GM12878 (cell line): ENCODE results near the gene SLC19A1. TPM values are rescaled to one million over a fixed set of nuclear protein-coding genes. Genes with fewer than 3 reads are reported as not detected.
"Not testable (repeated sequence)": the region's sequence is repeated elsewhere in the genome, so short reads cannot be mapped to it uniquely, and the experiment has no call there.

ENCODE experiments used
- ATAC-seq: fragments of 200-7000 bp; cut with Tn5 transposase; 3 replicates; pipeline ENCODE4 v1.9.1; 2020; ENCODE audit warnings: mild to moderate bottlenecking, moderate library complexity
- BruUV-seq: library from RNA; stranded (reverse); fragments of 400-500 nt; replicated peaks from 2 replicates; lab custom pipeline; 2021; lab: Mats Ljungman, UMichigan
- CTCF ChIA-PET: fragments of 300-600 bp; sonication (Branson Sonifier 250); formaldehyde crosslinking; extraction: SDS; loops from one replicate; lab custom pipeline; 2021; ENCODE audit warnings: inconsistent platforms; lab: Yijun Ruan, JAX
- POLR2A ChIA-PET: fragments of 350-600 bp; formaldehyde crosslinking; extraction: SDS; loops from one replicate; lab custom pipeline; 2021; ENCODE audit warnings: inconsistent platforms; lab: Charles Lee
- RAD21 ChIA-PET: fragments of 300-600 bp; sonication (Branson Sonifier 250); formaldehyde crosslinking; loops from one replicate; lab custom pipeline; 2023; ENCODE audit warnings: antibody characterized with exemption; ENCODE audit not compliant: unreplicated experiment; lab: Charles Lee
- SMC1A ChIA-PET: fragments of 300-600 bp; sonication (Branson Sonifier 250); formaldehyde crosslinking; loops from one replicate; lab custom pipeline; 2023; ENCODE audit not compliant: unreplicated experiment, uncharacterized antibody; lab: Charles Lee
- DNase-seq: peaks from one replicate; pipeline ENCODE4 v3.0.0-alpha.2; 2011; ENCODE audit warnings: low read depth, low spot score
- FAIRE-seq: peaks from 3 replicates; lab custom pipeline; 2011; peaks lifted over from hg19 to GRCh38; lab: Jason Lieb, UNC
- H2AFZ ChIP-seq: 2 replicates; pipeline ENCODE4 v1.6.0; 2011; ENCODE audit warnings: low read depth, low read length, control low read depth; ENCODE audit not compliant: control insufficient read depth
- H3K27ac ChIP-seq: 2 replicates; pipeline ENCODE4 v1.5.1; 2011; ENCODE audit warnings: control low read depth; ENCODE audit not compliant: control insufficient read depth, insufficient read depth
- H3K27me3 ChIP-seq, 2 experiments: replicated peaks in 1 of 2; 2 replicates each; pipeline versions ENCODE4 v1.6.0 to v1.6.1; 2011; ENCODE audit warnings: low read length in 1 of 2; ENCODE audit not compliant: control insufficient read depth in 2 of 2, insufficient read depth in 2 of 2
- H3K36me3 ChIP-seq, 2 experiments: 2 replicates each; pipeline ENCODE4 v1.5.1; 2011; ENCODE audit warnings: low read length in 1 of 2; ENCODE audit not compliant: control insufficient read depth in 2 of 2, insufficient read depth in 2 of 2
- H3K4me1 ChIP-seq: 2 replicates; pipeline ENCODE4 v1.6.1; 2011; ENCODE audit warnings: mild to moderate bottlenecking, low read length, moderate library complexity, mixed read lengths; ENCODE audit not compliant: control insufficient read depth, insufficient read depth
- H3K4me2 ChIP-seq: 2 replicates; pipeline ENCODE4 v1.6.0; 2011; ENCODE audit warnings: control low read depth; ENCODE audit not compliant: control insufficient read depth, insufficient read depth
- H3K4me3 ChIP-seq: fragments of 200-600 bp; sonication (generic); 2 replicates; pipeline ENCODE4 v1.5.1; 2016
- H3K79me2 ChIP-seq: 2 replicates; pipeline ENCODE4 v1.6.0; 2011; ENCODE audit warnings: low read length; ENCODE audit not compliant: control insufficient read depth, insufficient read depth
- H3K9ac ChIP-seq: 2 replicates; pipeline ENCODE4 v1.8.0; 2011; ENCODE audit warnings: low read length, control low read depth, mixed read lengths; ENCODE audit not compliant: control insufficient read depth, insufficient read depth
- H3K9me3 ChIP-seq: replicated peaks from 3 replicates; pipeline ENCODE4 v1.5.1; 2011; ENCODE audit warnings: mild to moderate bottlenecking, low read length; ENCODE audit not compliant: control insufficient read depth, insufficient read depth
- H4K20me1 ChIP-seq: 2 replicates; pipeline ENCODE4 v1.6.0; 2011; ENCODE audit not compliant: control insufficient read depth, insufficient read depth
- ASH2L ChIP-seq: fragments of 300-600, 200-600 bp; sonication (generic); IDR thresholded peaks from 2 replicates; pipeline ENCODE4 v1.6.1; 2017; ENCODE audit warnings: low read depth, mild to moderate bottlenecking, borderline replicate concordance
- CBX5 ChIP-seq: sonication (generic); IDR thresholded peaks from 2 replicates; pipeline ENCODE4 v1.6.1; 2016; ENCODE audit warnings: low read depth, moderate library complexity, mild to moderate bottlenecking, inconsistent platforms
- IRF5 ChIP-seq: fragments of 450-650 bp; IDR thresholded peaks from 2 replicates; pipeline ENCODE4 v1.6.1; 2017; ENCODE audit warnings: borderline replicate concordance
- NFXL1 ChIP-seq: fragments of 450-650 bp; IDR thresholded peaks from 2 replicates; pipeline ENCODE4 v1.6.1; 2017; ENCODE audit warnings: antibody characterized with exemption, mild to moderate bottlenecking, borderline replicate concordance
- SUPT20H ChIP-seq: IDR thresholded peaks from 2 replicates; pipeline ENCODE4 v1.6.1; 2011; ENCODE audit warnings: low read depth, mild to moderate bottlenecking, low read length, moderate library complexity, borderline replicate concordance; ENCODE audit not compliant: control insufficient read depth
- WGBS: methylation state at CpG from one replicate; pipeline ENCODE4 v1.1.6; 2016; ENCODE audit warnings: low lambda C conversion rate; ENCODE audit not compliant: insufficient replicate concordance, insufficient coverage; ENCODE audit errors: missing lambda C conversion rate; 5-methylcytosine and 5-hydroxymethylcytosine counted together
- in situ Hi-C: fragments of 300-500 bp; cut with MboI; formaldehyde crosslinking; loops from 9 replicates; pipeline ENCODE4 v1.14.3; 2018; ENCODE audit warnings: mixed read lengths
- intact Hi-C: fragments of 100-400 bp; cut with micrococcal nuclease; formaldehyde crosslinking; loops from one replicate; pipeline ENCODE4 v1.14.2; 2022; ENCODE audit not compliant: unreplicated experiment
- polyA plus RNA-seq, 11 experiments: library from polyadenylated mRNA; depleted of rRNA in 4 of 11; unstranded in 6 of 11; stranded (reverse) in 5 of 11; fragments of >200 nt; fragmentation: Nextera tagmentation in 4 of 11; fragmentation: Illumina TruSeq in 1 of 11; extraction: Ambion mirVana in 4 of 11; extraction: Trizol in 1 of 11; gene quantifications; 1 replicate in 1 of 11; 2 replicates in 10 of 11; pipeline versions ENCODE4 v1.2.1 to v1.2.3, GENCODE V29; 2011 to 2016; ENCODE audit warnings: inconsistent platforms in 2 of 11, missing spikeins in 2 of 11, low read depth in 1 of 11
- total RNA-seq, 4 experiments: library from RNA; depleted of rRNA in 3 of 4; stranded (reverse); fragments of >200 nt in 3 of 4; fragmentation: Illumina TruSeq in 1 of 4; extraction: Trizol in 1 of 4; gene quantifications; 2 replicates each; pipeline versions ENCODE4 v1.2.1 to v1.2.3, GENCODE V29; 2013 to 2021

SLC19A1 gene
- total and polyA plus RNA-seq, 10 of the 15 experiments (the other 5 are each of a cell fraction or from before 2014, with no cell fraction given): 0.42 to 49.7 (median 12.2) TPM

- no peak for TF ChIP-seq NFXL1
- TF ChIP-seq IRF5: no peak
- no peak for TF ChIP-seq ASH2L
- TF ChIP-seq SUPT20H: no peak
- TF ChIP-seq CBX5: no peak
- TF ChIP-seq, all 136 proteins: peak for 0
These were observed 10.6 kb downstream of the SLC19A1 start (continued) for GRCh38 chr21:45531393-45532215.

- H3K27ac ChIP-seq, ATAC-seq, FAIRE-seq, in situ Hi-C loops, H3K79me2 ChIP-seq, H3K4me3 ChIP-seq, RAD21 ChIA-PET, H2AFZ ChIP-seq, H3K9me3 ChIP-seq, H4K20me1 ChIP-seq, SMC1A ChIA-PET, DNase-seq, H3K4me1 ChIP-seq, CTCF ChIA-PET, intact Hi-C loops, H3K4me2 ChIP-seq, H3K9ac ChIP-seq, BruUV-seq, H3K27me3 ChIP-seq, POLR2A ChIA-PET: not testable (repeated sequence)
- peaks cover 3 to 40% of the 10 kb centered on the region in 2 experiments for H3K36me3 ChIP-seq
- WGBS: 100% methylated on average over 1 of the region's 17 CpGs
These were observed 11.2 kb downstream of the SLC19A1 start for GRCh38 chr21:45531114-45531392.
